ENCODE results near the gene SOX5.

The SOX5 gene

GRCh38 chr12:23560611-23561010 is 388.9 kb downstream of the SOX5 start:
- in situ Hi-C loops (cut with MboI; ENCODE audit: low sequenced_read_pairs) = no loop called here
- Histone ChIP-seq H3K9me3 (no peaks in the 10 kb centered on the region), H3K36me3 (replicated peaks) (no peaks in the 10 kb centered on the region; the same call in 1 of the 2 replicates), H3K27me3 (ENCODE audit: low read depth) (no peaks in the 10 kb centered on the region), H3K4me1 (peaks cover 23% of the 10 kb centered on the region), H3K4me3 (no peak overlapping the region)
- no peak for DNase-seq (ENCODE audit: low spot score in 2 of 2)

- H3K4me3 ChIP-seq = no peak overlapping the region
- H3K36me3 ChIP-seq (replicated peaks) = no peaks in the 10 kb centered on the region; the same call in 1 of the 2 replicates
- H3K9me3 ChIP-seq = no peaks in the 10 kb centered on the region
- H3K27me3 ChIP-seq (ENCODE audit: low read depth) = no peaks in the 10 kb centered on the region
- in situ Hi-C loops (cut with MboI; ENCODE audit: low sequenced_read_pairs) = no loop called here
- DNase-seq (ENCODE audit: low spot score in 2 of 2) = no peak
- peaks cover 16% of the 10 kb centered on the region for H3K4me1 ChIP-seq
Measured at GRCh38 chr12:23559268-23559753, 390.2 kb downstream of the SOX5 start.

- no peak for DNase-seq (ENCODE audit: low spot score in 2 of 2)
- in situ Hi-C loops (cut with MboI; ENCODE audit: low sequenced_read_pairs) = no loop called here
- Histone ChIP-seq H3K27me3 (ENCODE audit: low read depth) (no peaks in the 10 kb centered on the region), H3K4me1 (peaks cover 10% of the 10 kb centered on the region), H3K9me3 (no peaks in the 10 kb centered on the region), H3K4me3 (no peak overlapping the region), H3K36me3 (replicated peaks) (no peaks in the 10 kb centered on the region)
Measured at GRCh38 chr12:23556661-23557060, 392.8 kb downstream of the SOX5 start.

GRCh38 chr12:23555825-23556207 is 393.7 kb downstream of the SOX5 start:
- H3K36me3 ChIP-seq (replicated peaks) = no peaks in the 10 kb centered on the region
- no peaks in the 10 kb centered on the region for H3K9me3 ChIP-seq
- no peak overlapping the region for H3K4me3 ChIP-seq
- in situ Hi-C loops (cut with MboI; ENCODE audit: low sequenced_read_pairs) = no loop called here
- peak in 1 of 2 experiments; percentile 42 for DNase-seq (ENCODE audit: low spot score in 2 of 2)
- H3K4me1 ChIP-seq = peaks cover 10% of the 10 kb centered on the region
- H3K27me3 ChIP-seq (ENCODE audit: low read depth) = no peaks in the 10 kb centered on the region

GRCh38 chr12:23555180-23555824 is 394.2 kb downstream of the SOX5 start:
- Histone ChIP-seq H3K4me1 (peaks cover 10% of the 10 kb centered on the region), H3K36me3 (replicated peaks) (no peaks in the 10 kb centered on the region), H3K27me3 (ENCODE audit: low read depth) (no peaks in the 10 kb centered on the region), H3K9me3 (no peaks in the 10 kb centered on the region), H3K4me3 (no peak overlapping the region)
- in situ Hi-C loops (cut with MboI; ENCODE audit: low sequenced_read_pairs) = no loop called here
- no peak for DNase-seq (ENCODE audit: low spot score in 2 of 2)

GRCh38 chr12:23552417-23552816 is 397.1 kb downstream of the SOX5 start:
- Histone ChIP-seq H3K4me1 (peaks cover 10% of the 10 kb centered on the region), H3K27me3 (ENCODE audit: low read depth) (no peaks in the 10 kb centered on the region), H3K36me3 (replicated peaks) (no peaks in the 10 kb centered on the region), H3K4me3 (no peak overlapping the region), H3K9me3 (no peaks in the 10 kb centered on the region)
- no peak for DNase-seq (ENCODE audit: low spot score in 2 of 2)
- in situ Hi-C loops (cut with MboI; ENCODE audit: low sequenced_read_pairs) = no loop called here

GRCh38 chr12:23550753-23551152 is 398.7 kb downstream of the SOX5 start:
- H3K36me3 ChIP-seq (replicated peaks) = no peaks in the 10 kb centered on the region
- no peak for DNase-seq (ENCODE audit: low spot score in 2 of 2)
- H3K9me3 ChIP-seq = no peaks in the 10 kb centered on the region
- in situ Hi-C loops (cut with MboI; ENCODE audit: low sequenced_read_pairs) = no loop called here
- H3K4me1 ChIP-seq = peaks cover 6% of the 10 kb centered on the region
- no peak overlapping the region for H3K4me3 ChIP-seq
- H3K27me3 ChIP-seq (ENCODE audit: low read depth) = no peaks in the 10 kb centered on the region

GRCh38 chr12:23548742-23549141 is 400.7 kb downstream of the SOX5 start:
- DNase-seq (ENCODE audit: low spot score in 2 of 2) = no peak

GRCh38 chr12:23546756-23547155 is 402.7 kb downstream of the SOX5 start:
- H3K4me3 ChIP-seq = no peak overlapping the region
- no peaks in the 10 kb centered on the region for H3K4me1 ChIP-seq
- H3K27me3 ChIP-seq (ENCODE audit: low read depth) = no peaks in the 10 kb centered on the region
- H3K36me3 ChIP-seq (replicated peaks) = no peaks in the 10 kb centered on the region
- in situ Hi-C loops (cut with MboI; ENCODE audit: low sequenced_read_pairs) = no loop called here
- DNase-seq (ENCODE audit: low spot score in 2 of 2) = no peak
- no peaks in the 10 kb centered on the region for H3K9me3 ChIP-seq

More at GRCh38 chr12:23548742-23549141, 400.7 kb downstream of the SOX5 start:
- no peaks in the 10 kb centered on the region for H3K4me1 ChIP-seq
- H3K36me3 ChIP-seq (replicated peaks) = no peaks in the 10 kb centered on the region
- in situ Hi-C loops (cut with MboI; ENCODE audit: low sequenced_read_pairs) = no loop called here
- no peaks in the 10 kb centered on the region for H3K9me3 ChIP-seq
- H3K27me3 ChIP-seq (ENCODE audit: low read depth) = no peaks in the 10 kb centered on the region
- no peak overlapping the region for H3K4me3 ChIP-seq

- H3K4me1 ChIP-seq = no peaks in the 10 kb centered on the region
- DNase-seq (ENCODE audit: low spot score in 2 of 2) = no peak
- no peaks in the 10 kb centered on the region for H3K27me3 ChIP-seq (ENCODE audit: low read depth)
- H3K4me3 ChIP-seq = no peak overlapping the region
- in situ Hi-C loops (cut with MboI; ENCODE audit: low sequenced_read_pairs) = no loop called here
- H3K36me3 ChIP-seq (replicated peaks) = no peaks in the 10 kb centered on the region
- no peaks in the 10 kb centered on the region for H3K9me3 ChIP-seq
Measured at GRCh38 chr12:23543767-23544166, 405.7 kb downstream of the SOX5 start.

GRCh38 chr12:23542187-23542586 is 407.3 kb downstream of the SOX5 start:
- Histone ChIP-seq H3K9me3 (no peaks in the 10 kb centered on the region), H3K36me3 (replicated peaks) (no peaks in the 10 kb centered on the region), H3K4me3 (no peak overlapping the region), H3K4me1 (no peaks in the 10 kb centered on the region), H3K27me3 (ENCODE audit: low read depth) (no peaks in the 10 kb centered on the region)
- DNase-seq (ENCODE audit: low spot score in 2 of 2) = no peak
- in situ Hi-C loops (cut with MboI; ENCODE audit: low sequenced_read_pairs) = no loop called here

GRCh38 chr12:23540572-23540971 is 408.9 kb downstream of the SOX5 start:
- no peak for DNase-seq (ENCODE audit: low spot score in 2 of 2)
- H3K4me3 ChIP-seq = no peak overlapping the region
- no peaks in the 10 kb centered on the region for H3K4me1 ChIP-seq
- H3K27me3 ChIP-seq (ENCODE audit: low read depth) = no peaks in the 10 kb centered on the region
- in situ Hi-C loops (cut with MboI; ENCODE audit: low sequenced_read_pairs) = no loop called here
- H3K9me3 ChIP-seq = no peaks in the 10 kb centered on the region
- no peaks in the 10 kb centered on the region for H3K36me3 ChIP-seq (replicated peaks)

- in situ Hi-C loops (cut with MboI; ENCODE audit: low sequenced_read_pairs) = no loop called here
- Histone ChIP-seq H3K27me3 (ENCODE audit: low read depth) (no peaks in the 10 kb centered on the region), H3K9me3 (no peaks in the 10 kb centered on the region), H3K36me3 (replicated peaks) (no peaks in the 10 kb centered on the region), H3K4me1 (no peaks in the 10 kb centered on the region), H3K4me3 (no peak overlapping the region)
- DNase-seq (ENCODE audit: low spot score in 2 of 2) = no peak
Measured at GRCh38 chr12:23536293-23536692, 413.2 kb downstream of the SOX5 start.

GRCh38 chr12:23535441-23535840 is 414.0 kb downstream of the SOX5 start:
- H3K4me3 ChIP-seq = no peak overlapping the region
- H3K36me3 ChIP-seq (replicated peaks) = no peaks in the 10 kb centered on the region
- H3K4me1 ChIP-seq = no peaks in the 10 kb centered on the region
- H3K9me3 ChIP-seq = no peaks in the 10 kb centered on the region
- no peak for DNase-seq (ENCODE audit: low spot score in 2 of 2)
- no peaks in the 10 kb centered on the region for H3K27me3 ChIP-seq (ENCODE audit: low read depth)
- in situ Hi-C loops (cut with MboI; ENCODE audit: low sequenced_read_pairs) = no loop called here

GRCh38 chr12:23534196-23534595 is 415.3 kb downstream of the SOX5 start:
- Histone ChIP-seq H3K27me3 (ENCODE audit: low read depth) (no peaks in the 10 kb centered on the region), H3K9me3 (no peaks in the 10 kb centered on the region), H3K4me1 (no peaks in the 10 kb centered on the region), H3K36me3 (replicated peaks) (no peaks in the 10 kb centered on the region), H3K4me3 (no peak overlapping the region)
- DNase-seq (ENCODE audit: low spot score in 2 of 2) = no peak
- in situ Hi-C loops (cut with MboI; ENCODE audit: low sequenced_read_pairs) = no loop called here
